ENCODE results near the gene CTSD. TPM values are rescaled to one million over a fixed set of nuclear protein-coding genes. Genes with fewer than 3 reads are reported as not detected.

Gene CTSD
- total RNA-seq, 5 donors from 2014 or later (not counting 1 experiment from before 2014, with no cell fraction given): 91.9 to 187 (median 163) TPM

GRCh38 chr11:1757861-1758610 lies 5.7 kb downstream of the CTSD start:
- no peaks in the 10 kb centered on the region for H3K27me3 Mint-ChIP-seq
- H3K36me3 Mint-ChIP-seq: peaks cover 15% of the 10 kb centered on the region
- Histone ChIP-seq H3K27ac (ENCODE audit: low read length) (peak overlapping the region; percentile 75), H3K4me1 (ENCODE audit: control insufficient read depth in 1 of 2, extremely low read depth in 1 of 2, insufficient read depth in 2 of 2, low read length in 2 of 2) (peaks cover 57 to 98% of the 10 kb centered on the region in 2 experiments), H3K27me3 (replicated peaks in 1 of 2; ENCODE audit: control insufficient read depth in 2 of 2, extremely low read depth in 1 of 2, insufficient read depth in 2 of 2, low read length in 1 of 2) (peaks cover 0 to 8% of the 10 kb centered on the region in 2 experiments), H3K36me3 (ENCODE audit: control insufficient read depth in 2 of 2, extremely low read depth in 1 of 2, insufficient read depth in 1 of 2, low read length in 1 of 2) (peaks cover 6 to 51% of the 10 kb centered on the region in 2 donors), H3K4me3 (ENCODE audit: control insufficient read depth in 1 of 2, extremely low read depth in 1 of 2, low read length in 1 of 2) (peak overlapping the region; percentile 42 to 72), H3K9me3 (no peaks in the 10 kb centered on the region)
- CTCF ChIA-PET: interaction anchor here in 1 of 2 donors (0.6 kb wide), 1 partner anchor 75 kb away, joined by 3 read pairs; no protein-coding TSS in a partner anchor
- peak overlapping the region; percentile 61 to 92 (median 63) for H3K4me3 Mint-ChIP-seq
- 0% methylated on average over 10 of the region's 17 CpGs for WGBS (ENCODE audit: insufficient coverage)
- no peaks in the 10 kb centered on the region for H3K9me3 Mint-ChIP-seq
- DNase-seq (peak in 31 of 35 experiments; percentile 28 to 71 (median 43)), ATAC-seq (replicated peaks in 1 of 4) (peak; percentile 76 to 85 (median 80))
- peak overlapping the region; percentile 90 to 91 for H3K27ac Mint-ChIP-seq
- H3K4me1 Mint-ChIP-seq: peaks cover 70 to 85% (median 79%) of the 10 kb centered on the region in 3 donors
- POLR2A ChIA-PET: no interaction called here

- Histone ChIP-seq H3K27me3 (replicated peaks in 1 of 2; ENCODE audit: control insufficient read depth in 2 of 2, extremely low read depth in 1 of 2, insufficient read depth in 2 of 2, low read length in 1 of 2) (peaks cover 0 to 14% of the 10 kb centered on the region in 2 experiments), H3K27ac (ENCODE audit: low read length) (peak overlapping the region; percentile 75), H3K36me3 (ENCODE audit: control insufficient read depth in 2 of 2, extremely low read depth in 1 of 2, insufficient read depth in 1 of 2, low read length in 1 of 2) (peaks cover 11 to 58% of the 10 kb centered on the region in 2 donors), H3K9me3 (no peaks in the 10 kb centered on the region), H3K4me1 (ENCODE audit: control insufficient read depth in 1 of 2, extremely low read depth in 1 of 2, insufficient read depth in 2 of 2, low read length in 2 of 2) (peaks cover 53 to 98% of the 10 kb centered on the region in 2 experiments), H3K4me3 (ENCODE audit: control insufficient read depth in 1 of 2, extremely low read depth in 1 of 2, low read length in 1 of 2) (peak overlapping the region; percentile 42 to 72)
- WGBS (ENCODE audit: insufficient coverage): 69% methylated on average over 38 of the region's 41 CpGs
- peak overlapping the region; percentile 61 to 92 (median 63) for H3K4me3 Mint-ChIP-seq
- H3K4me1 Mint-ChIP-seq: peaks cover 61 to 78% (median 75%) of the 10 kb centered on the region in 3 donors
- H3K27me3 Mint-ChIP-seq: no peaks in the 10 kb centered on the region
- peak in 2 of 4 experiments; percentile 2 to 10 for ATAC-seq (replicated peaks in 1 of 4)
- DNase-seq: no peak
- peak overlapping the region; percentile 90 to 91 for H3K27ac Mint-ChIP-seq
- peaks cover 16% of the 10 kb centered on the region for H3K36me3 Mint-ChIP-seq
- POLR2A ChIA-PET: no interaction called here
- H3K9me3 Mint-ChIP-seq: no peaks in the 10 kb centered on the region
- CTCF ChIA-PET: no interaction called here
Observed at GRCh38 chr11:1756791-1757771, 6.6 kb downstream of the CTSD start.

GRCh38 chr11:1755692-1756561 lies 7.8 kb downstream of the CTSD start:
- H3K9me3 ChIP-seq: no peaks in the 10 kb centered on the region
- peak overlapping the region in 1 of 2 donors; percentile 58 for H3K4me3 ChIP-seq (ENCODE audit: control insufficient read depth in 1 of 2, extremely low read depth in 1 of 2, low read length in 1 of 2)
- H3K27ac ChIP-seq (ENCODE audit: low read length): no peak overlapping the region
- ATAC-seq (replicated peaks in 1 of 4) (peak; percentile 9 to 31 (median 22)), DNase-seq (peak in 6 of 35 experiments; percentile 12 to 28 (median 25))
- POLR2A ChIA-PET: no interaction called here
- peaks cover 0 to 24% of the 10 kb centered on the region in 2 experiments for H3K27me3 ChIP-seq (replicated peaks in 1 of 2; ENCODE audit: control insufficient read depth in 2 of 2, extremely low read depth in 1 of 2, insufficient read depth in 2 of 2, low read length in 1 of 2)
- Mint-ChIP-seq H3K36me3 (peaks cover 16% of the 10 kb centered on the region), H3K27ac (peak overlapping the region; percentile 72 to 86), H3K9me3 (no peaks in the 10 kb centered on the region), H3K4me3 (peak overlapping the region; percentile 13 to 92 (median 54)), H3K4me1 (peaks cover 56 to 70% (median 68%) of the 10 kb centered on the region in 3 donors), H3K27me3 (no peaks in the 10 kb centered on the region)
- CTCF ChIA-PET: interaction anchor here in 1 of 2 donors (0.5 kb wide), 1 partner anchor 22 kb away, joined by 5 read pairs; no protein-coding TSS in a partner anchor
- WGBS (ENCODE audit: insufficient coverage): 47% methylated on average over 12 of the region's 16 CpGs
- H3K4me1 ChIP-seq (ENCODE audit: control insufficient read depth in 1 of 2, extremely low read depth in 1 of 2, insufficient read depth in 2 of 2, low read length in 2 of 2): peaks cover 53 to 95% of the 10 kb centered on the region in 2 experiments
- H3K36me3 ChIP-seq (ENCODE audit: control insufficient read depth in 2 of 2, extremely low read depth in 1 of 2, insufficient read depth in 1 of 2, low read length in 1 of 2): peaks cover 8 to 54% of the 10 kb centered on the region in 2 donors

- 74% methylated on average over 8 of the region's 9 CpGs for WGBS (ENCODE audit: insufficient coverage)
- ATAC-seq (replicated peaks in 1 of 4) (no peak), DNase-seq (no peak)
- H3K36me3 Mint-ChIP-seq: peaks cover 16% of the 10 kb centered on the region
- peaks cover 8 to 47% of the 10 kb centered on the region in 2 donors for H3K36me3 ChIP-seq (ENCODE audit: control insufficient read depth in 2 of 2, extremely low read depth in 1 of 2, insufficient read depth in 1 of 2, low read length in 1 of 2)
- no peaks in the 10 kb centered on the region for H3K9me3 Mint-ChIP-seq
- POLR2A ChIA-PET: no interaction called here
- no peak overlapping the region for H3K27ac ChIP-seq (ENCODE audit: low read length)
- H3K9me3 ChIP-seq: no peaks in the 10 kb centered on the region
- peak overlapping the region in 2 of 3 donors; percentile 54 to 92 for H3K4me3 Mint-ChIP-seq
- peak overlapping the region in 1 of 2 donors; percentile 58 for H3K4me3 ChIP-seq (ENCODE audit: control insufficient read depth in 1 of 2, extremely low read depth in 1 of 2, low read length in 1 of 2)
- peaks cover 61 to 67% (median 65%) of the 10 kb centered on the region in 3 donors for H3K4me1 Mint-ChIP-seq
- peaks cover 3% of the 10 kb centered on the region in 2 donors for H3K27me3 Mint-ChIP-seq
- H3K4me1 ChIP-seq (ENCODE audit: control insufficient read depth in 1 of 2, extremely low read depth in 1 of 2, insufficient read depth in 2 of 2, low read length in 2 of 2): peaks cover 53 to 95% of the 10 kb centered on the region in 2 experiments
- CTCF ChIA-PET: interaction anchor here in 1 of 2 donors (0.5 kb wide), 1 partner anchor 23 kb away, joined by 5 read pairs; no protein-coding TSS in a partner anchor
- H3K27ac Mint-ChIP-seq: peak overlapping the region; percentile 72 to 86
- H3K27me3 ChIP-seq (replicated peaks in 1 of 2; ENCODE audit: control insufficient read depth in 2 of 2, extremely low read depth in 1 of 2, insufficient read depth in 2 of 2, low read length in 1 of 2): peaks cover 0 to 30% of the 10 kb centered on the region in 2 experiments
Observed at GRCh38 chr11:1755344-1755691, 8.4 kb downstream of the CTSD start.

- Histone ChIP-seq H3K27me3 (replicated peaks in 1 of 2; ENCODE audit: control insufficient read depth in 2 of 2, extremely low read depth in 1 of 2, insufficient read depth in 2 of 2, low read length in 1 of 2) (peaks cover 0 to 37% of the 10 kb centered on the region in 2 experiments), H3K4me3 (ENCODE audit: control insufficient read depth in 1 of 2, extremely low read depth in 1 of 2, low read length in 1 of 2) (no peak overlapping the region), H3K27ac (ENCODE audit: low read length) (no peak overlapping the region), H3K36me3 (ENCODE audit: control insufficient read depth in 2 of 2, extremely low read depth in 1 of 2, insufficient read depth in 1 of 2, low read length in 1 of 2) (peaks cover 8 to 41% of the 10 kb centered on the region in 2 donors), H3K9me3 (no peaks in the 10 kb centered on the region), H3K4me1 (ENCODE audit: control insufficient read depth in 1 of 2, extremely low read depth in 1 of 2, insufficient read depth in 2 of 2, low read length in 2 of 2) (peaks cover 49 to 95% of the 10 kb centered on the region in 2 experiments)
- DNase-seq: no peak
- ATAC-seq (replicated peaks in 1 of 4): no peak
- 84% methylated on average over 4 of the region's 8 CpGs for WGBS (ENCODE audit: insufficient coverage)
- no peaks in the 10 kb centered on the region for H3K9me3 Mint-ChIP-seq
- peaks cover 16% of the 10 kb centered on the region for H3K36me3 Mint-ChIP-seq
- ChIA-PET CTCF (no interaction called here), POLR2A (no interaction called here)
- H3K27me3 Mint-ChIP-seq: peaks cover 11% of the 10 kb centered on the region in 2 donors
- peaks cover 64 to 67% (median 66%) of the 10 kb centered on the region in 3 donors for H3K4me1 Mint-ChIP-seq
- no peak overlapping the region for H3K27ac Mint-ChIP-seq
- H3K4me3 Mint-ChIP-seq: peak overlapping the region in 1 of 3 donors; percentile 92
Observed at GRCh38 chr11:1754376-1755150, 9.2 kb downstream of the CTSD start.
